ENCODE measurements around the gene PPP1R37. TPM values are rescaled to one million over a fixed set of nuclear protein-coding genes. Genes with fewer than 3 reads are reported as not detected.
A peak's percentile ranks its signal among the peaks of the same experiment; 100 is the strongest.

PPP1R37 gene
- total and polyA plus RNA-seq, 4 donors = 7.1 to 22.7 (median 14.4) TPM

DNA sequence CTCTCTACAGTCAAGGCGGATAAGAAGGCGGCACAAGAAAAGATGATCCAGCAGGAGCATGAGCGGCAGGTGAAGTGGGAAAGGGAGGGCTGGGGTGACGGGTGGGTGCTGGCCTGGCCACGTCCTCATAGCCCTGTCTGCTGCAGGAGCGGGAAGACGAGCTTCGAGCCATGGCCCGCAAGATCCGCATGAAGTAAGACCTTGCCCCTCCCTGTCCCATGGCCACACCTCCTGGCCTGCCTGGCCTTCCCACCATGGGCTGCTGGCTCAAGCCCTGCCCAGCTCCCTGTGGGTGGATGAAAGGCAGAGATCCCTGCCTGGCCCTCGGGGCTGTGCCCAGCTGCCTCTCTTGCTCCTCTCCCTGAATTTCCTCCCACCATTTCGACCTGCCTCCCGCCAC, 23.9 kb upstream of the PPP1R37 start:
- 69 to 74% methylated on average over 13 of the region's 13 CpGs for WGBS, 2 donors
- H3K4me3 ChIP-seq (ENCODE audit: low read length in 2 of 2) = no peak overlapping the region
- H3K27me3 ChIP-seq (ENCODE audit: control insufficient read depth in 1 of 2, insufficient read depth in 2 of 2, low read length in 1 of 2) = no peaks in the 10 kb centered on the region
- H3K27ac ChIP-seq (ENCODE audit: low read depth in 1 of 2, low read length in 2 of 2) = no peak overlapping the region
- DNase-seq = no peak
- H3K36me3 ChIP-seq (ENCODE audit: control insufficient read depth in 1 of 2, insufficient read depth in 2 of 2, low read length in 1 of 2) = peaks cover 8 to 13% of the 10 kb centered on the region in 2 donors
- ATAC-seq (ENCODE audit: low FRiP score) = no peak
- no peaks in the 10 kb centered on the region for H3K4me1 ChIP-seq (ENCODE audit: control insufficient read depth in 1 of 2, insufficient read depth in 2 of 2, low read length in 2 of 2)
- intact Hi-C loops (cut with DNase I) = no loop called here
- no peaks in the 10 kb centered on the region for H3K9me3 ChIP-seq (ENCODE audit: control insufficient read depth, low read length)

DNA sequence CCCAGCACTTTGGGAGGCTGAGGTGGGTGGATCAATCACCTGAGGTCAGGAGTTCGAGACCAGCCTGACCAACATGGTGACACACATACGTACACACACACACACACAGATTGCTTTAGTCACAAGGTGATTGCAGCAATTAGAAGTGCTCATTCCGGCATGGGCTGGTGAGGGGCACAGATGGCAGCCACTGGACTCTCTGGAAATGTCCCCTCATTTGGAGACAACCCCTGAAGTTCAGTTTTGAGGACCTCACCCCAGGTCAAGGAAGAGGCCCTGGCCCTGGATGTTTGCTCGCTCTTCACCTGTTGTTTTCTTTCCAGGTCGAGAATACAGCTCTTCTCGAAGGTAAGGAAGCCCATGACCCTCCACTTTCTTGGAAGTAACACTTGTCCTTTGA, 22.8 kb upstream of the PPP1R37 start:
- ATAC-seq (ENCODE audit: low FRiP score) = no peak
- no peak overlapping the region for H3K27ac ChIP-seq (ENCODE audit: low read depth in 1 of 2, low read length in 2 of 2)
- no peak overlapping the region for H3K4me3 ChIP-seq (ENCODE audit: low read length in 2 of 2)
- 88 to 89% methylated on average over 6 of the region's 6 CpGs for WGBS, 2 donors
- peaks cover 3 to 9% of the 10 kb centered on the region in 2 donors for H3K36me3 ChIP-seq (ENCODE audit: control insufficient read depth in 1 of 2, insufficient read depth in 2 of 2, low read length in 1 of 2)
- no peak for DNase-seq
- H3K27me3 ChIP-seq (ENCODE audit: control insufficient read depth in 1 of 2, insufficient read depth in 2 of 2, low read length in 1 of 2) = no peaks in the 10 kb centered on the region
- intact Hi-C loops (cut with DNase I) = no loop called here
- no peaks in the 10 kb centered on the region for H3K9me3 ChIP-seq (ENCODE audit: control insufficient read depth, low read length)
- no peaks in the 10 kb centered on the region for H3K4me1 ChIP-seq (ENCODE audit: control insufficient read depth in 1 of 2, insufficient read depth in 2 of 2, low read length in 2 of 2)

DNA sequence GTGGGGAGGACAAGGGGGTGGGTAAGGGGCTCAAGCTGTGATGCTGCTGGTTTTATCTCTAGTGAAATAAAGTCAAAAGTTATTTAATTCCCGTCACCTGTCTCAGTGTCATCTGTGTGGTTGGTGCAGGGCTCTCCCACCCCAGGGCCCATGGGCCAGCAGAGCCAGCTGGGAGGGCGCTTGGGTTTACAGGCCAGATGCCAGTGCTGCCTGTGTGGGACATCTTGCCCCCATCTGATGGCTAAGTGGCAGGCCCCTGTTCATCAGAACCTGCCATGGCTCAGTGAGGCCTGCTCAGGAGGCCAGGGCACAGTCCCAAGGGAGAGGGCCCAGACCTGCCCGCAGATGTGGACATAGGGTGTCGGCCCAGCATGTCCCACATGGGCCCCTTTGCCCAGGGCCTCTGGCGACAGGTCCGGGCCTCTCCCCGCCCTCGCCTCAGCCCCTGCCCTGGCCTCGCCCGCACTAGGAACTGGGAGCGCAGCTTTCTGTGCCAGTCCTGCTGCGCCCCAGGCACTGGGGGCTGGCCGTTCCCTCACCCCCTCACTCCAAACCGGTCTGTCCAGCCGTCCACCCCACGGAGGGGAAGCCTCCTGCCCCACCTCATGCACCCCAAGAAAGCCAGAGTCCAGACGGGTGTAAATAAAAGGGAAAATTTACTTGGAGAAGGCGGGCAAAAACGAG, 22.0 kb upstream of the PPP1R37 start:
- no peaks in the 10 kb centered on the region for H3K4me1 ChIP-seq (ENCODE audit: control insufficient read depth in 1 of 2, insufficient read depth in 2 of 2, low read length in 2 of 2)
- H3K27me3 ChIP-seq (ENCODE audit: control insufficient read depth in 1 of 2, insufficient read depth in 2 of 2, low read length in 1 of 2) = no peaks in the 10 kb centered on the region
- 89 to 90% methylated on average over 19 of the region's 19 CpGs for WGBS, 2 donors
- H3K9me3 ChIP-seq (ENCODE audit: control insufficient read depth, low read length) = no peaks in the 10 kb centered on the region
- peaks cover 3 to 9% of the 10 kb centered on the region in 2 donors for H3K36me3 ChIP-seq (ENCODE audit: control insufficient read depth in 1 of 2, insufficient read depth in 2 of 2, low read length in 1 of 2)
- H3K27ac ChIP-seq (ENCODE audit: low read depth in 1 of 2, low read length in 2 of 2) = no peak overlapping the region
- H3K4me3 ChIP-seq (ENCODE audit: low read length in 2 of 2) = no peak overlapping the region
- ATAC-seq (ENCODE audit: low FRiP score) (no peak), DNase-seq (no peak)
- intact Hi-C loops (cut with DNase I) = no loop called here

DNA sequence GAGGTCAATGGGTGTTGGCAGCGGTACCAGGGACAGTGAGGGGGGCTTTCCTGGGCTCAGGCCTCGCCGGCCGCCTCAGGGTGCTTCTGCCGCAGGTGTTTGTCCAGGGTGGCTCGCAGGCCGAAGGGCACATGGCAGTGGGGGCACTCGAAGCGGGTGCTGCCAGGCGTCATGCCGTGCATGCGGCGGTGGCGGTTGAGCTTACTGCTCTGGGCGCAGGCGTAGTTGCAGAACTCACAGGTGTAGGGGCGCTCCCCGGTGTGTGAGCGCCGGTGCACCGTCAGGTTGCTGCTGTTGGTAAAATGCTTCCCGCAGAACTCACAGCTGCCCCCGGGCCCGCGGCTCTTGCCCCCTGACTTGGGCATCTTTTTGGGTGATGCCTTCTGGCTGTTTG, 21.4 kb upstream of the PPP1R37 start:
- no peak for ATAC-seq (ENCODE audit: low FRiP score)
- Histone ChIP-seq H3K9me3 (ENCODE audit: control insufficient read depth, low read length) (no peaks in the 10 kb centered on the region), H3K27ac (ENCODE audit: low read depth in 1 of 2, low read length in 2 of 2) (no peak overlapping the region), H3K27me3 (ENCODE audit: control insufficient read depth in 1 of 2, insufficient read depth in 2 of 2, low read length in 1 of 2) (no peaks in the 10 kb centered on the region), H3K4me3 (ENCODE audit: low read length in 2 of 2) (no peak overlapping the region), H3K4me1 (ENCODE audit: control insufficient read depth in 1 of 2, insufficient read depth in 2 of 2, low read length in 2 of 2) (no peaks in the 10 kb centered on the region), H3K36me3 (ENCODE audit: control insufficient read depth in 1 of 2, insufficient read depth in 2 of 2, low read length in 1 of 2) (peaks cover 3 to 9% of the 10 kb centered on the region in 2 donors)
- no peak for DNase-seq
- 94 to 96% methylated on average over 25 of the region's 25 CpGs for WGBS, 2 donors
- intact Hi-C loops (cut with DNase I) = no loop called here

DNA sequence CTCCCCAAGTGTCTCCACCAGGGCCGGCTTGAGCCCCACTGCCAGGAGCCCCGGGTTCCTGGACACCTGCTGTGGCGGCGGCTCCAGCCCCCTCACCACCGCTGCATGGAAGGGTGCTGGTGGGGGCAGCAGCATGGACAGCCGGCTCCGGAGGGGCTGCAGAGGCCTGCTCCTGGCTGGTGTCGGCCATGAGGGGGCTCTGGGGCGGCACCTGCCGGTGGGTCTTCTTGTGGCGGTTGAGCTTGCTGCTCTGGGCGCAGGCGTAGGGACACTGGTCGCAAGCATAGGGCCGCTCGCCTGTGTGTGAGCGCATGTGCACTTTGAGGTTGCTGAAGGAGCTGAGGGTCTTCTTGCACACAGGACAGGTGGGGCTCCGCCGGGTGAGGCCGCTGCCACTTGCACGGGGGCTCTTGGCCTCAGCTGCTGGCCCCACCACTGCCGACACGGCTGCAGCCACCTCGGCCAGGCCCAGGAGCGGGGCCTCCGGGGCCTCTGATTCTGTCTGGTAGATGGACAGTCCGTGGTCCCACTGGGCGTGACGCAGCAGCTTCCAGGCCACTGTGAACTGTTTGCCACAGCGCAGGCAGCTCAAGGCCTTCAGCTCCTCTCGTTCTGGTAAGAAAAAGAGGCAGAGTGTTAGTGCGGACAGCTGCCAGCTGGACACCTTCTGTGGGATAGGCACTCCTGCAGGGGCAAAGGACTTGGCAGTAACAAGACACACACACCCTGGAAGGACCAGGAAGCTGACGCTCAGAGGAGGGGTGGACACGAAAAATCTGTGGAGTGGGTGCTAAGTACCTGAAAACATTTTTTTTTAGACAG, 20.8 kb upstream of the PPP1R37 start:
- Histone ChIP-seq H3K27me3 (ENCODE audit: control insufficient read depth in 1 of 2, insufficient read depth in 2 of 2, low read length in 1 of 2) (no peaks in the 10 kb centered on the region), H3K9me3 (ENCODE audit: control insufficient read depth, low read length) (no peaks in the 10 kb centered on the region), H3K4me1 (ENCODE audit: control insufficient read depth in 1 of 2, insufficient read depth in 2 of 2, low read length in 2 of 2) (no peaks in the 10 kb centered on the region), H3K36me3 (ENCODE audit: control insufficient read depth in 1 of 2, insufficient read depth in 2 of 2, low read length in 1 of 2) (peaks cover 2 to 9% of the 10 kb centered on the region in 2 donors), H3K4me3 (ENCODE audit: low read length in 2 of 2) (no peak overlapping the region), H3K27ac (ENCODE audit: low read depth in 1 of 2, low read length in 2 of 2) (no peak overlapping the region)
- intact Hi-C loops (cut with DNase I) = no loop called here
- 79 to 85% methylated on average over 34 of the region's 34 CpGs for WGBS, 2 donors
- DNase-seq (no peak), ATAC-seq (ENCODE audit: low FRiP score) (no peak)

DNA sequence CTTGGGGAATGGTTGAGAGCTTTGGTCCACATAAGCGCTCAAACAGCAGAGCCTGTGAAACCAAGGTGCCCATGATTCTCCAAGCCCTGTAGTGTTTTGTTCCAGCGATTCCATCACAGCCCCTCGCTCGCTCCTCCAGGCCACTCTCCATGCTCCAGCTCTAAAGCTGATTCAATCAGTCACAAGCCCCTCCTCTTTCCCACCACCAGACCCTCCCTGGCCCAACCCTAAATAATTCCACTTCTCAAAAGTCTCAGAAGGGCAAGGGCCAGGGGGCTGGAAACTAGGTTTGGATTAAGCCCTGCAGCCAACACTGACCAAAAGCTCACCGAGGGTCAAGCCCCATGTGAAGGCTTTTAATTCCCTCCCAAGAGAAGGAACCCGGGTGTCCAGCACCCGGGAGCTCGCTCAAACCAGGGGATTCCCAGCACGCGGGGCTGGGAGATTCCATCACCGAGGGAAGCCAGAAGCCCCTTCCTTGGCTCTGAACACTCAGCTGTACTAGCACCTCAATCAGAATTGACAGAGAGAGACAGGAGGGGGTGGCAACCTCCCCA, 18.2 kb upstream of the PPP1R37 start:
- ATAC-seq (ENCODE audit: low FRiP score) (no peak), DNase-seq (no peak)
- WGBS, 2 donors = 72 to 79% methylated on average over 11 of the region's 11 CpGs
- no peak overlapping the region for H3K4me3 ChIP-seq (ENCODE audit: low read length in 2 of 2)
- H3K27ac ChIP-seq (ENCODE audit: low read depth in 1 of 2, low read length in 2 of 2) = no peak overlapping the region
- intact Hi-C loops (cut with DNase I) = loop anchor here in 1 of 2 donors (5.0 kb wide), 1 partner anchor 38 kb away; the partner anchor contains the start of gene CLASRP
- H3K27me3 ChIP-seq (ENCODE audit: control insufficient read depth in 1 of 2, insufficient read depth in 2 of 2, low read length in 1 of 2) = no peaks in the 10 kb centered on the region
- H3K9me3 ChIP-seq (ENCODE audit: control insufficient read depth, low read length) = no peaks in the 10 kb centered on the region
- no peaks in the 10 kb centered on the region for H3K4me1 ChIP-seq (ENCODE audit: control insufficient read depth in 1 of 2, insufficient read depth in 2 of 2, low read length in 2 of 2)
- peaks cover under 1 to 2% of the 10 kb centered on the region in 2 donors for H3K36me3 ChIP-seq (ENCODE audit: control insufficient read depth in 1 of 2, insufficient read depth in 2 of 2, low read length in 1 of 2)

DNA sequence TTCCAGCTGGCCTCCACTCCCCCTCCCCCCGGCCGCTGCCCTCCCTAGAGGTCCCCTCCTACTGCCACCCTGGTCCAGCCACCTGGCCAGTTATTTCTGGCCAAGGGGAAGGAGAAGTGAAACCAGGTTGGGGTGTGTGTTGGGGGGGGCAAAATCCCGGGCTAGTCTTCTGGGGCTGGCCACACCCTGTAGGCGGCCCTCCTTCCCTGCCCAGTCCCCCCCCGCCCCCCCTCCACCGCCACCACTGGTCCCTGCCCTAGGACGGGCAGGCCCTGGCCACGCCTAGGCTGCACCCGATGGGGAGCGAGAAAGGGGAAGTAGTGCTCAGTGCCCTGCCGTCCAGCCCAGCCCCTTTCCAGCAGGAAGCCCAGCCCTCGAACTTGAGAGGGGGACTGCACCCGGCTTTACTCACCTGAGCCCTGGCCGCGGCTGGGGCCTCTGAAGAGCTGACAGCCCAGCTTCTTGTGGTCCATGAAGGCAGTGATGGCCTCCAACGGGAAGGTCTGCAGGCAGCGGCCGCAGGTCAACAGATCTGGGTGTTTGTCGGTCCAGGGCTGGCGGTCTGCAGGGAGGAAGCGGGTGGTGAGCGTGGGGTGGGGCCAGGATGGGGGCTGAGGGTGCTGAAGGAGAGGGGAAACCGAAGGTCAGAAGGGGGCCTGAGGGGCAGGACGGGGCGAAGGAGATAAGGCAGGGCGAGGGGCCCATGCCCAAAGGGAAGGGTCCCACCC, 17.5 kb upstream of the PPP1R37 start:
- no peak overlapping the region for H3K27ac ChIP-seq (ENCODE audit: low read depth in 1 of 2, low read length in 2 of 2)
- peak; percentile 53 for ATAC-seq (ENCODE audit: low FRiP score)
- H3K4me3 ChIP-seq (ENCODE audit: low read length in 2 of 2) = no peak overlapping the region
- DNase-seq = peak; percentile 85 to 89
- no peaks in the 10 kb centered on the region for H3K27me3 ChIP-seq (ENCODE audit: control insufficient read depth in 1 of 2, insufficient read depth in 2 of 2, low read length in 1 of 2)
- intact Hi-C loops (cut with DNase I) = loop anchor here in 1 of 2 donors (5.0 kb wide), 1 partner anchor 38 kb away; the partner anchor contains the start of gene CLASRP
- no peaks in the 10 kb centered on the region for H3K4me1 ChIP-seq (ENCODE audit: control insufficient read depth in 1 of 2, insufficient read depth in 2 of 2, low read length in 2 of 2)
- no peaks in the 10 kb centered on the region for H3K9me3 ChIP-seq (ENCODE audit: control insufficient read depth, low read length)
- 24% methylated on average over 20 to 26 of the region's 26 CpGs for WGBS, 2 donors
- H3K36me3 ChIP-seq (ENCODE audit: control insufficient read depth in 1 of 2, insufficient read depth in 2 of 2, low read length in 1 of 2) = peaks cover 0 to under 1% of the 10 kb centered on the region in 2 donors

DNA sequence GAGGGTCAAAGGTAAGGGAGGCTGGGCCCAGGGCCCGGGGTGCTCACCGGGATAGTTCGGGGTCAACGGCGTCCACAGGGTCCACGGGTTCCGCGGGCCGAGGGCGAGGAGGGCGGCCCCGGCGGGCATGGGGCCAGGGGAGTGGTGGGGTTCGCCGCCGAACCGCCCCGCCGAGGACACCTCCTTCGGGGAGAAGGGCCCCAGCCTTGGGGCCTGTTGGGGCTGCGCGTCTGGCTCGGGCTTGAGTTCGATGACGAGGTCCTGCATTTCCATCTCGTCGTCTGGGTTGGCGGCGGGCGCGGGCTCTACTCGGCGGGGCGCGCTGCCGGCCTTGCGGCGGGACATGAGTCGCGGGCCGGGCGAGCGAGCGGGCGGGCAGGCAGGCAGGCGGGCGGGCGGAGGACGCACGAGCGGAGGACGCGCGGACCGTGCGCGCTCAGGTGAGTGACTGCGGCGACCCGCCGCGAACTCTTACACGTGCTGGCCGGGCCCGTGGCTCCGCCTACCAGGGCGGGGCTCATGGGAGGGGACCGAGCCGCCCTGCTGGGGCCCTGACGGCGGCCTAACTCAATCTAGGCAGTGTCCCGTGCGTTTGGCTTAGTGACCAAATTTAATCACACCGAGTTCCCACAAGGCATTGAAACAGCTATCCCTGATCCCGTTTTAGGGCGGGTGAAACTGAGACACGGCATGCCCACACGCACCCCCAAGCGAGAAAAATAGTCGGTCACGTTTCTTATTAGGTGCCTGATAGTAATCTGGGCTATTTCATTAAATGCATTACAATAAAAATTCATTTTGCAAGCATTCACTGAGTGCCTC, 16.7 kb upstream of the PPP1R37 start, which contains the start of gene ZNF296:
Gene ZNF296 (minus strand): TSS at position 450 of the 822 bp plus-strand sequence. CDS start 105 bp downstream, at position 345.
- ATAC-seq (ENCODE audit: low FRiP score) = peak; percentile 59
- H3K27ac ChIP-seq (ENCODE audit: low read depth in 1 of 2, low read length in 2 of 2) = no peak within 1 kb of the TSS

More for the DNA sequence above, 16.7 kb upstream of the PPP1R37 start, which contains the start of gene ZNF296:
- peak; percentile 82 to 89 for DNase-seq
- Histone ChIP-seq H3K36me3 (ENCODE audit: control insufficient read depth in 1 of 2, insufficient read depth in 2 of 2, low read length in 1 of 2) (no peaks in the 10 kb centered on the region), H3K4me3 (ENCODE audit: low read length in 2 of 2) (no peak within 1 kb of the TSS), H3K27me3 (ENCODE audit: control insufficient read depth in 1 of 2, insufficient read depth in 2 of 2, low read length in 1 of 2) (no peaks in the 10 kb centered on the region), H3K9me3 (ENCODE audit: control insufficient read depth, low read length) (no peaks in the 10 kb centered on the region), H3K4me1 (ENCODE audit: control insufficient read depth in 1 of 2, insufficient read depth in 2 of 2, low read length in 2 of 2) (no peaks in the 10 kb centered on the region)
- 2% methylated on average over 48 to 81 of the region's 81 CpGs for WGBS, 2 donors
- intact Hi-C loops (cut with DNase I) = loop anchor here in 1 of 2 donors (5.0 kb wide), 1 partner anchor 39 kb away; the partner anchor contains the start of gene CLASRP
